Fibroblast of lung (primary cell): ENCODE results near the gene UBR3. TPM values are rescaled to one million over a fixed set of nuclear protein-coding genes. Genes with fewer than 3 reads are reported as not detected.

ENCODE experiments used
- DNase-seq, 2 donors: peaks; one replicate each; pipeline versions ENCODE4 v3.0.0 to v3.0.0-alpha.2; 2010; ENCODE audit warnings: low read depth in 2 of 2
- H2AFZ ChIP-seq: 2 replicates; pipeline ENCODE4 v1.5.1; 2012; ENCODE audit warnings: low read length, control low read depth, inconsistent platforms
- H3K27ac ChIP-seq: 2 replicates; pipeline ENCODE4 v1.5.1; 2011; ENCODE audit warnings: low read length, control low read depth; ENCODE audit not compliant: insufficient read depth
- H3K27me3 ChIP-seq: 2 replicates; pipeline ENCODE4 v1.5.1; 2011; ENCODE audit warnings: mild to moderate bottlenecking, low read length; ENCODE audit not compliant: control insufficient read depth, insufficient read depth
- H3K36me3 ChIP-seq: 2 replicates; pipeline ENCODE4 v1.5.1; 2011; ENCODE audit warnings: low read length; ENCODE audit not compliant: control insufficient read depth, insufficient read depth
- H3K4me1 ChIP-seq: 2 replicates; pipeline ENCODE4 v1.5.1; 2011; ENCODE audit warnings: low read length; ENCODE audit not compliant: control insufficient read depth, insufficient read depth; ENCODE audit errors: extremely low read depth
- H3K4me2 ChIP-seq: 2 replicates; pipeline ENCODE4 v1.5.1; 2011; ENCODE audit warnings: low read length, control low read depth; ENCODE audit not compliant: insufficient read depth; ENCODE audit errors: extremely low read depth
- H3K4me3 ChIP-seq, 4 experiments: fragments of 200-600 bp in 1 of 4; sonication (generic) in 1 of 4; replicated peaks in 1 of 4; 2 replicates each; pipeline ENCODE4 v1.5.1; 2011 to 2016; ENCODE audit warnings: low read length in 4 of 4, low read depth in 3 of 4, mild to moderate bottlenecking in 3 of 4, control low read depth in 2 of 4, inconsistent platforms in 1 of 4, mixed read lengths in 1 of 4; ENCODE audit not compliant: insufficient read depth in 1 of 4; ENCODE audit errors: control extremely low read depth in 1 of 4
- H3K79me2 ChIP-seq: 2 replicates; pipeline ENCODE4 v1.5.1; 2012; ENCODE audit warnings: mild to moderate bottlenecking, low read length, inconsistent platforms; ENCODE audit not compliant: control insufficient read depth, insufficient read depth
- H3K9ac ChIP-seq: 2 replicates; pipeline ENCODE4 v1.5.1; 2011; ENCODE audit warnings: mild to moderate bottlenecking, low read length, control low read depth; ENCODE audit not compliant: insufficient read depth
- H3K9me3 ChIP-seq: 2 replicates; pipeline ENCODE4 v1.5.1; 2012; ENCODE audit warnings: low read depth, low read length; ENCODE audit not compliant: control insufficient read depth, insufficient read depth
- H4K20me1 ChIP-seq: 2 replicates; pipeline ENCODE4 v1.5.1; 2011; ENCODE audit warnings: low read length; ENCODE audit not compliant: control insufficient read depth, insufficient read depth; ENCODE audit errors: extremely low read depth
- CTCF ChIP-seq, 2 donors: IDR thresholded peaks in 1 of 2; conservative IDR thresholded peaks in 1 of 2; 1 replicate in 1 of 2; 2 replicates in 1 of 2; pipeline ENCODE4 v1.5.1; 2011 to 2012; ENCODE audit warnings: low read length in 2 of 2, control low read depth in 1 of 2, inconsistent platforms in 1 of 2, low read depth in 1 of 2, mild to moderate bottlenecking in 1 of 2
- EZH2 ChIP-seq: IDR thresholded peaks from 2 replicates; pipeline ENCODE4 v1.5.1; 2012; ENCODE audit warnings: low read length, control low read depth, mild to moderate bottlenecking; ENCODE audit errors: missing control alignments
- polyA plus RNA-seq, 2 donors: library from polyadenylated mRNA; depleted of rRNA in 1 of 2; stranded (reverse) in 1 of 2; unstranded in 1 of 2; fragments of >200 nt; gene quantifications; 2 replicates each; pipeline ENCODE4 v1.2.1, GENCODE V29; 2011 to 2012; ENCODE audit warnings: missing spikeins in 1 of 2
- total RNA-seq: library from RNA; depleted of rRNA; stranded (reverse); fragments of >200 nt; gene quantifications from 2 replicates; pipeline ENCODE4 v1.2.1, GENCODE V29; 2014

The UBR3 gene
- total and polyA plus RNA-seq, 2 donors (not counting 1 experiment from before 2014, with no cell fraction given), result 21.7 to 39.5 TPM

GRCh38 chr2:169906731-169907130, 79.5 kb downstream of the UBR3 start:
- Histone ChIP-seq H3K36me3 (no peaks in the 10 kb centered on the region), H3K27ac (no peak overlapping the region), H4K20me1 (no peaks in the 10 kb centered on the region), H3K9ac (no peak overlapping the region), H3K79me2 (no peaks in the 10 kb centered on the region), H3K27me3 (no peaks in the 10 kb centered on the region), H3K9me3 (no peaks in the 10 kb centered on the region), H3K4me2 (no peak overlapping the region), H2AFZ (no peak overlapping the region), H3K4me1 (no peaks in the 10 kb centered on the region), H3K4me3 (no peak overlapping the region)
- no peak for TF ChIP-seq CTCF (conservative IDR thresholded peaks at IDR 0.05 in 1 of 2, IDR thresholded peaks at IDR 0.05 in 1 of 2; ENCODE audit: low read depth in 1 of 2, low read length in 2 of 2)
- TF ChIP-seq EZH2, result no peak
- no peak for DNase-seq

- no peaks in the 10 kb centered on the region for H3K9me3 ChIP-seq
- H3K4me1 ChIP-seq, result no peaks in the 10 kb centered on the region
- no peaks in the 10 kb centered on the region for H3K79me2 ChIP-seq
- H3K36me3 ChIP-seq, result no peaks in the 10 kb centered on the region
- H3K4me3 ChIP-seq, result no peak overlapping the region
- no peak for DNase-seq
- no peaks in the 10 kb centered on the region for H4K20me1 ChIP-seq
- H3K9ac ChIP-seq, result no peak overlapping the region
- H3K27ac ChIP-seq, result no peak overlapping the region
- H3K4me2 ChIP-seq, result no peak overlapping the region
- TF ChIP-seq EZH2, result no peak
- TF ChIP-seq CTCF (conservative IDR thresholded peaks at IDR 0.05 in 1 of 2, IDR thresholded peaks at IDR 0.05 in 1 of 2; ENCODE audit: low read depth in 1 of 2, low read length in 2 of 2), result no peak
- H2AFZ ChIP-seq, result no peak overlapping the region
- no peaks in the 10 kb centered on the region for H3K27me3 ChIP-seq
Measured at GRCh38 chr2:169909376-169909775, 82.1 kb downstream of the UBR3 start.

- no peak overlapping the region for H3K4me2 ChIP-seq
- no peaks in the 10 kb centered on the region for H3K9me3 ChIP-seq
- no peak overlapping the region for H2AFZ ChIP-seq
- no peaks in the 10 kb centered on the region for H3K79me2 ChIP-seq
- H4K20me1 ChIP-seq, result no peaks in the 10 kb centered on the region
- H3K36me3 ChIP-seq, result no peaks in the 10 kb centered on the region
- no peak overlapping the region for H3K4me3 ChIP-seq
- TF ChIP-seq EZH2 (no peak), CTCF (conservative IDR thresholded peaks at IDR 0.05 in 1 of 2, IDR thresholded peaks at IDR 0.05 in 1 of 2; ENCODE audit: low read depth in 1 of 2, low read length in 2 of 2) (no peak)
- H3K4me1 ChIP-seq, result no peaks in the 10 kb centered on the region
- no peak overlapping the region for H3K9ac ChIP-seq
- peak in 1 of 2 donors; percentile 50 for DNase-seq
- no peaks in the 10 kb centered on the region for H3K27me3 ChIP-seq
- no peak overlapping the region for H3K27ac ChIP-seq
Measured at GRCh38 chr2:169910109-169910799, 83.0 kb downstream of the UBR3 start.
